Raji (cell line): ENCODE data around the gene SMAD1.

Experiments used
- POLR2A ChIP-seq: IDR thresholded peaks from 2 replicates; pipeline ENCODE4 v1.6.1; 2011; ENCODE audit warnings: low read depth, low read length, control low read depth; ENCODE audit not compliant: insufficient read depth

The SMAD1 gene

GRCh38 chr4:145530662-145531061 is 49.0 kb downstream of the SMAD1 start:
- TF ChIP-seq POLR2A: no peak

- no peak for TF ChIP-seq POLR2A
Observed at GRCh38 chr4:145531223-145531622, 49.6 kb downstream of the SMAD1 start.

GRCh38 chr4:145531859-145532258 is 50.2 kb downstream of the SMAD1 start:
- no peak for TF ChIP-seq POLR2A

GRCh38 chr4:145533001-145533400 is 51.3 kb downstream of the SMAD1 start:
- no peak for TF ChIP-seq POLR2A

GRCh38 chr4:145533961-145534360 is 52.3 kb downstream of the SMAD1 start:
- no peak for TF ChIP-seq POLR2A

GRCh38 chr4:145535202-145535601 is 53.5 kb downstream of the SMAD1 start:
- no peak for TF ChIP-seq POLR2A

- no peak for TF ChIP-seq POLR2A
Observed at GRCh38 chr4:145536044-145536443, 54.4 kb downstream of the SMAD1 start.

- no peak for TF ChIP-seq POLR2A
Observed at GRCh38 chr4:145538596-145538995, 56.9 kb downstream of the SMAD1 start.

GRCh38 chr4:145539671-145540070 is 58.0 kb downstream of the SMAD1 start:
- no peak for TF ChIP-seq POLR2A

GRCh38 chr4:145540235-145540634 is 58.6 kb downstream of the SMAD1 start:
- TF ChIP-seq POLR2A: no peak

- no peak for TF ChIP-seq POLR2A
Observed at GRCh38 chr4:145541346-145541745, 59.7 kb downstream of the SMAD1 start.

- TF ChIP-seq POLR2A: no peak
Observed at GRCh38 chr4:145545031-145545430, 63.4 kb downstream of the SMAD1 start.

- no peak for TF ChIP-seq POLR2A
Observed at GRCh38 chr4:145545538-145546174, 64.0 kb downstream of the SMAD1 start.

- no peak for TF ChIP-seq POLR2A
Observed at GRCh38 chr4:145546175-145546915, 64.7 kb downstream of the SMAD1 start.

- no peak for TF ChIP-seq POLR2A
Observed at GRCh38 chr4:145551660-145552059, 70.0 kb downstream of the SMAD1 start.

- no peak for TF ChIP-seq POLR2A
Observed at GRCh38 chr4:145552181-145552822, 70.6 kb downstream of the SMAD1 start.
